IPS DF 4.7 (cell line): ENCODE data around the gene ELFN1.

Experiments used
- DNase-seq: peaks from one replicate; pipeline ENCODE4 v3.0.0-alpha.2; 2013; ENCODE audit warnings: low spot score; ENCODE audit errors: extremely low read depth

ELFN1 gene

DNA sequence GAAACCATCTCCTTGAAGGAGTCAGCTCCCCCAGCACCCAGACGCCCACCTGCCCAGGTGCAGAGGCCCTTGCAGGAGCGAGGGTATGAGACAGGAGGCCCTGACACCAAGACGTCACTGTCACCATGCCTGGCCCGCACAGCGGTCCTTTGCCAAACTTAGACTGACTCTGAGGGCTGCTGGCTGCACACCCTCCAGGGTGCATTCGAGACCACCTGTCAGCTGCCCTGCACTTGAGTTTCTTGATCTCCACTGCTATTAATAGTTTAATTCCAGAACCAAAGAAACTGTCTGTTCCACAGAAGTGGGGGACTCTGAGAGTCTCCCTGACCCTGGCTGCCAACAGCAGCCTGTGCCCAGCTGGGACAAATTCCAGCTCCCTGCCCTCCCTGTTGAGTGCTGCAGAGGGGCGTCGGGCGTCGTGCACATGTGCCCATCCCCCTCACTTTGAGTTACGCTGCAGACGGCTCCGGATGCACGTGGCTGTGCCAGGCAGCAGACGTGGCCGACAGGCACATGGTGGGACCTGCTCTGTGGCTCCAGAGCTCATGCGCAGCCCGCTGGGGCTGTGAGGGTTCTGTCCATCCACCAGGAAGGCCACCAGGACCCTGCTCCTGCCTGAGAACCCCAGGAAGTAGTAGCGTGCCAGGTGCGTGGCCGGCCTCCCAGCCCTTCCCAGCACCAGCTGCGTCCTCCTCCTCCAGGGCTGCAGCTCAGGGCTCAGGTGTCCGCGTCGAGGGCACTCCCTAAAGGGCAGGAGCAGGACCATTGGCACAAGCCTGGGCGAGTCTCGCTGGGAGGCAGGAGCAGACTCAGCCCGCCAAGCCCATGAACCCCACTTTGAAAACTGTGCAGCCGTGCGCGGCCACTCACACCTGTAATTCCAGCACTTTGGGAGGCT, 24.8 kb downstream of the ELFN1 start:
- DNase-seq, result no peak

DNA sequence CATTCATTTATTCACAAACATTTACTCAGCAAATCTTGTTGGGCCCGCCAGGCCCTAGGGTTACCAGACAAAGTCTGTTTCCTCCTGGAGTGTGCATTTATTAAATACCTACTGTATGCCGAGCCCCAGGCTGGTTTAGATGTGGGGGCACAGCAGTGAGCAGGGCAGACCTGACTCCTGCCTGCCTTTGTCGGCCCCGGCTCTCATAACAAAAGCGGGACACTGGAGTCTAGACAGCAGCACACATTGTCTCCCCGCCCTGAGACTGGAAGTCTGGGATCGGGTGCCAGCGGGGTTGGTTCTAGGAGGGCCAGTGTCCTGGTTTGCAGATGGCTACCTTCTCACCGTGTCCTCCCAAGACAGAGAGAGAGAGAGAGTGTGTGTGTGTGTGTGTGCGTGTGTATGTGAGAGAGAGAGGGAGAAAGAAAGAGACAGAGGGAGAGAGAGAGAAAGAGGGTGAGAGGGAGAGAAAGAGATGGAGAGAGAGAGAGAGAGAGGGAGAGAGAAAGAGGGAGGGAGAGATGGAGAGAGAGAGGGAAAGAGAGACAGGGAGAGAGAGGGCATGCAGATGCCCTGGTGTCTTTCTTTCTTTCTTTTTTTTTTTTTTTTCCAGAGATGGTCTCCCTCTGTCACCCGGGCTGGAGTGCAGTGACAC, 25.9 kb downstream of the ELFN1 start:
- DNase-seq, result no peak

DNA sequence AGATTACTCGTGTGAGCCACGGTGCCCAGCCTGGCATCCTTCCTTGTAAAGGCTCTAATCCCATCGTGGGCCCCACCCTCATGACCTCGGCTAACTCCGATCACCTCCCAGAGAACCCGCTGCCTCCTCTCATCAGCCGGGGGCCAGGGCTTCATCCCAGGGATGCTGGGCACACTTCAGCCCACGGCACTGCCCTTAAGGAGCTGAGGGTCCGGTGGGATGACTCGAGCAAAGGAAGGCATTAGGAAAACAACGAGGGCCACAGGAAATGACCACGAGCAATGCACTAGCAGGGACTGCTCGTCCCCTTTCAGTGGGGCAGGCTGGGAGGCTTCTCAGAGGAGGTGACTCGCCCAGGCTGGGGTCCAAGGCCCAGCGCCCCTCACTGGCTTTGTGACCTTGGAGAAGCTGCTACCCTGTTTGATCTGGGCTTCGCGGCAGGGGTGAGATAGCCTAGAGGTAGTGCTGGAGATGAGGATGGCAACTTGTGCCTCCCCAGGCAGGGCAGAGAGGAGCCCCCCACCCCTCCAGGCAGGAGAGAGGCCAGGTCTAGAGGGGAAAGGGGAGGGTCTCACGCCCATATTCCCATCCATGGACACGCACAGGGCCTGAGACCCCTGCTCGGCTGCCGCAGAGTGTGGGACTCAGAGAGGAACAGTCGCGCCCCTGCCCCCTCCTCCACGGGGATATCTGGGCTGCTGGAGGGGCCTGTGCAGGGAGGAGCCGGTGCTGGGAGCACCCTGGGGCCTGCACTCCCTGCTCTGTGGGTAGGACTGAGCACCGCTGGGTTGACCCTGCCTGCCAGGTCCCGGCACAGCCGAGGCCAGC, 26.8 kb downstream of the ELFN1 start:
- no peak for DNase-seq

DNA sequence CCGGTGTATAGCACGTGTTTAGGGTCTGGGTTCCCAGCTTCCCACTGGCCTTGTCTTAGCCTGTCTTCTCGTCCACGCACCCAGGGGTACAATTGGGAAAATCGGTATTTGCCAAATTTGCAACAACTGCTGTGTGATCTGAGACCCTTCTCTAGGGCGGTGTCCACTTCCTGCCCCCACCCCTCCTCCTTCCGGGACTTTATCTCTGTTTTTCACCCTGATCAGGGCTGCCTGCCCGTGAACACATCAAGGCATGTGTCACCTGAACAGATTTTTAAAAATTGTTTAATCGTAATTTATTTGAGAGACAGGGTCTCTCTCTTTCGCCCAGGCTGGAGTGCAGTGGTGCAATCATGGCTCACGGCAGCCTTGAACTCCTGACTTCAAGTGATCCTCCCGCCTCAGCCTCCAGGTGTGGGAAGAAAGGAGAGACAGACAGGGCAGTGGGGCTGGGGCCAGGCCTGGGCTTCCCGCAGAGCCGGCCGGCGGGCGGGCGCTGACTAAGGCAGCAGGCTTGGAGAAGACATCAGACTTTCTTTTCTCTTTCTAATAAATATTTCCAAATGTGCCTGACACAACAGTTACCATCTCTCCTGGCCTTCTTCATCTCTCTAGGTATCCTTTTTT, 27.5 kb downstream of the ELFN1 start:
- DNase-seq, result no peak

DNA sequence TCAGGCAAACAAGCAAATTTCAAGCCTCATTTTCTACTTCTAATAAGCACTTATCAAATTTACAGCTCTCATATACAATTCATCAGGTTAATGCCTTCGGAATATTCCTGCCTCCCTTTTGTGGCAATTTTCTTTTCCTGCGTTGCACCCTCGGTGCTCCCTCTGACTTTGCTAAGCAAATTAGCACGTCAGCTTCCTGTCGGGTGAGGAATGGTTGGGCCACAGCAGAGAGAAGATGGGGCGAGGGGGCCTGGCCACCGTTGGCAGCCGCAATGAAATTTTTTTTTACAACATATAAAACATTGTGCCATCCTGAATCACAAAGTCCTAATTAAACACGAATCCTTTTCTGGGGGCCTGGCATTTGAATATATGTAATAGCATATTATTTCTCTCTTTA, 28.1 kb downstream of the ELFN1 start:
- DNase-seq, result no peak

DNA sequence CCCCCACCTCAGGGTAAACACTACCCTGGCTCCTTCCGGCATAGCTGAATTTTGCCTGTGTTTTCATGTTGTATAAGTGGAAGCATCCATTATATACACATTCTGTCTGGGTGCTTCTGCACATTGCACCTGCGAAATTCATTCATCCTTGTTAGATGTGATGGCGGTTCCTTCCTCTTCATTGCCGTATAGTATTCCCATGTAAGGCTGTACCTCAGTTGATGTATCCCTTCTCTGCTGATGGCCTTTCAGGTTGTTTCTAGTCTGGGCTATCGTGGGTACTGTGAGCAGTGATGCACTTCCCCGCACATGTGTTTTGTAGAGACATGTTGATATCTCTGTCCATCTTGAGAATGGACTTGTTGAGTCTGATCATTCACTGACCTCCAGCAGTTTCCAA, 28.9 kb downstream of the ELFN1 start:
- no peak for DNase-seq

DNA sequence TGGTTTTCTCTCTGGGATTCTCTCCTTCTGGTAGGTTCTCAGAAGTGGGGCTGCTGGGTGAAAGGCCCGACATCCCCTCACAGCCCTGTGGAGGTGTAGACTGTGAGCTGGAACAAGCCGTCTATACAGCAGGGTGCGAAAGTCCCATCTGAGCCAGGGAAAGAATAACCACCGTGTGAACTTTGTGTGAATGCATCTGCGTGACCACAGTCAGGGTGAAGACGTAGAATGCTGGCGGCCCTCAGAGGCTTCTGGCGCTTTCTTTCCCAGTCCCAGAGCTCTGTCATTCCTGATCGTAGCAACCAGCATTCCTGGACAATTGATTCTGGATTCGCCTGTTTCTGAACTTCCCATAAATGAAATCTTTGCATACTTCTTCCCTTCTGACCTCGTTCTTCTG, 30.0 kb downstream of the ELFN1 start:
- DNase-seq, result no peak

DNA sequence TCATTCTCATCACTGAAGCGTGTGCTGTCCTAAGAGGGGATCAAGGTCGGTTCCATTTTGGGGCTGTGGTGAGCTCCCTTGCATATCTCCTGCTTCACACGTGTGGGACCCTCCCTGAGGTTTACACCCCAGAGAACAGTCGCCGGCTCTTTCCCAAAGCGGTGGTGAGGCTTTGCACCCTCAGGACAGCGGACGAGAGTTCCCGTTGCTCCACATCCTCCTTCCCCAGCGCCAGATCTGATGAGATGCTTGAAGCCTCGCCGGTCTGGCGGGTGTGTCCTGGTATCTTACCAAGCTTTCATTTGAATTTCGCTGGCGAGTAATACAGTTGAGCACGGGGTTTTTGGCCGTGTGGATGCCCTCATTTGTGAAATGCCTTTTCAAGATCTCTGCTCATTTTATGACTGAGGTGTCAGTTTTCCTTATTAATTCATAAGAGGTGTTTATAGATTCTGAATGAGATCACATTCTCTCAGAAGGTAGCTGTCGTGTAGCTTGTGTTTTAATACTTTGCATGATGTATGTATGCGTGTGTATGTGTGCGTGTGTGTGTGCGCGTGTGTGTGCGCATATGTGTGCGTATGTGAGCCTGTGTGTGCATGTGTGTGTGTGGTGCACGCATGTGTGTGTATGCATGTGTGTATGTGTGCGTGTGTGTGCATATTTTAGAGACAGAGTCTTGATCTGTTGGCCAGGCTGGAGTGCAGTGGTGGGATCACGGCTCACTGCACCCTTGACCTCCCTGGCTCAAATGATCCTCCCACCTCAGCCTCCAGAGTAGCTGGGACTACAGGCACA, 30.7 kb downstream of the ELFN1 start:
- no peak for DNase-seq

DNA sequence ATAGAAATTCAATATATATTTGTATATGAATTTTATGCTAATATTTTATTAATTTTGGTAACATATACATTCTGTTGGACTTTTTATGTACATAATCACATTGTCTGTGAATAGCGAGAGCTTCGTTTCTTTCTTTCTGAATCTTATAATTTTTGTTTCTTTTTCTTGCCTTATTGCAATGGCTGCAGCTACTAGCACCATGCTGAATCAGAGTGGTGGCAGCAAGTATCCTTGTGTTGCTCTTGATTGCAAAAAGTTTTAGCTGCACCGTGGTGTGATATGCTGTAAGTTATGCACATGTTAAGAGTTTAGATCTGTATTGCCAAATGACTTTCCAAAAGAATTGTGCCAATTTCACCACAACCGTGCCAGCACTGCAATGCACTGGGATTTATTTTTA, 32.6 kb downstream of the ELFN1 start:
- DNase-seq, result no peak

DNA sequence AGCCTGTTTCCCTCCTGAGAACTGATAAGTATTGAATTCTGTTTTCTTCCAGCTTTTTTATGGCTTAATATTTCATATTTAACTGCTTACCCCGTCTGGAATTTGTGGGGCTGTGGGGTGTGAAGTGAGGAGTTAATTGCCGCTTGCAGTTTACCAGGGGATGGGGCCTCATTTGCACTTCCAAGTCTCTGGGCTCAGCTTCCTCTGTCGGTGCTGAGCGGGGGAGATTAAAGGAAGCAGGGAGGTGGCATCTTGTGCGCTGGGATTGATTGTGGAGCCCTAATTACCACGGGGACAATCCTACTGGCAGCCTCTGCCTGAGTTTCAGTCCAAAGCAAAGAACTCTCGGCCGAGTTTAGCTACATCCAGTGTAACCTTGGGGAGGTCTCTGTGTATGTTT, 33.4 kb downstream of the ELFN1 start:
- no peak for DNase-seq

DNA sequence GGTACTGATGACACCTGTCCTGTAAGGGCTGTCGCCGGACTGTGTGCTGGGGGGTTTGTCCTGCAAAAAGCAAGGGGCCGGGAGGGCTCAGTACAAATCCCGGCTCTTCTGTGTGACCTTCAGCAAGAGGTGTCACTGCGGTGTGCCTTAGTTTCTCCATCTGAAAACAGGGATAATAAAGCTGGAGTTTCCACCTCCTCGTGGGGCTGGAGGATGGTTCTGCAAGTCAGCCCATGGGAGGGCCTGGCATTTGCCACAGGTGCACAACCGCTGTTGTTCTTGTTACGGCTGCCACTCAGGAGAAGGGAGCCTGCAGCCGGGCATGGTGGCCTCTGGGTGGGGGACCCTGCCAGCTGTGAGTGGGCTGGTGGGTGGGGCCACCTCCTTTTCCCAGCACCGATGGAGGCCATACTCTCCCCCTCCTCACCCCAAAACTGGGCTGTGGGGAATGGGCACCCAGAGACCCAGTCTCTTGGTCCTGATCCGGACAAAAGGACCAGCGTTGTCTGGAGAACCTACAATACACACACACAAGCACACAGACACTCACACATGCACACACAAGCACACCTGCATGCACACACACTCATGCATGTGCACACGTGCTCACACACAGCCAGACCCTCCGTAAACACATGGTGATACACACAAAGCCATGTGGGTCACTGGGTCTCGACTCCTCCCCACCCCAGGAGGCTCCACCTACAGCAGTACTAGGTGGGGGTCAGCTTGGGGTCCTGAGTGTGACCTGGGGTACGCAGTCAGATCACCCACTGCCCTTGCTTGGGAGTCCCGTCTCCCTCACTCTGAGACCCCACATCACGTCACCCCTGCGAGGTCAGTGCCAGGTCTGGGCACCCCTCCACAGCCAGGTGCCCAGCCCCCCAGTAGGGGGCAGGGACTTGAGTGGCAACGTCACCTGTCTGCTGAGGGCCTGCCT, 34.1 kb downstream of the ELFN1 start:
- DNase-seq, result no peak

DNA sequence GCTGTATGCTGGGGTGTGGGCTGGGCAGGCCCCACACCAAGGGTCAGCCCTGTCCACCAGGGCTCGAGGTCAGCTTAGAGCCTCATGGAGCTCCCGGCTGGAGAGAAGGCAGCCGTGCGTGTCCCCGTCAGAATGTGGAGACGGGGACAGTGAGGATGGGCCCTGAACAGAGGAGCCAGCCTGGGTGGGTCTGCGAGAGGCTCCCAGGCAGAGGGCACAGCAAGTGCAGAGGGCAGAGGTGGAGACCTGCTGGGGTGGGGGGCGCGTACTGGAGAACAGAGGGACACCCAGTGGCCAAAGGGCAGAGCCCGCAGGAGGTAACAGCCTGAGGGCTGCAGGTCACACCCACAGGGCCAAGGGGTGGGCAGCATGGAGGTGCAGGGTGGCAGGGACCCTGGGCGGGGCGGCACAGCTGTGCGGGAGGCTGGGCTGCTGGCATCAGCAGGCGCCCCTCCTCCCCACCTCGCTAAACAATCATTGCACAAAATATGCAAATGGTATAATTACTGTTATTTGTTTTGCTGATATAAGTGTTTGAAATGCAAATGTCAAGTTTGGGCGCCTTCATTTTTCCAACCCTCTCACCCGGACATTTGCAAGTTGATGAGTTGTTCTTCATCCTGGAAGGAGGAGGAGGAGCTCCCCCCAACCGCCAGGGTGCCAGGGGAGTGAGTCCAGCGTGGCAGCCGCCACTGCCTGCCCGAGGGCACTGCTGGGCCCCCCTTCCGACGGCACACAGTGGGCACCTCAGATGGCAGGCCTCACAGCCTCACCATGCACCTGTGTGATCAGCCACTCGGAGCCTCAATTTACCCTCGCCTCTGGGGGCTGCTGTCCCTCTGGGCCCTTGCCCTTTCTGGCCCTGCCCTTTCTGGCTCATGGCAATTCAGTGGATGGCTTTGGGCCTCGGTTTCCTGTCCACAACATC, 35.0 kb downstream of the ELFN1 start:
- DNase-seq, result no peak

DNA sequence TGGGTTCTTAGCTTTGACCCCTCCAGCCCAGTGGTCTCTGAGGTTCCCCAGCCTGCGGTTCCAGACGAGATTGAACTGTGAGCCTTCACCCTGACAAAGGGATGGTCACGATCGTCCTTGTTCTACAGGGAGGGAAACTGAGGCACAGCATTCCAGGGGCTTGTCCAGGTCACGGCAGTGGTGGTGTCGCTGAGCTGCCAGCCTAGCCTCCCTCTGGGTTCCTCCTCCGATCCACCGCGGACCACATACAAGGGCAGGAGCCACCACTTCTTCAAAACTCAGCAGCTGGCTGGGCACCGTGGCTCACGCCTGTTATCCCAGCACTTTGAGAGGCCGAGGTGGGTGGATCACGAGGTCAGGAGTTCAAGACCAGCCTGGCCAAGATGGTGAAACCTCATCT, 35.8 kb downstream of the ELFN1 start:
- DNase-seq, result no peak

DNA sequence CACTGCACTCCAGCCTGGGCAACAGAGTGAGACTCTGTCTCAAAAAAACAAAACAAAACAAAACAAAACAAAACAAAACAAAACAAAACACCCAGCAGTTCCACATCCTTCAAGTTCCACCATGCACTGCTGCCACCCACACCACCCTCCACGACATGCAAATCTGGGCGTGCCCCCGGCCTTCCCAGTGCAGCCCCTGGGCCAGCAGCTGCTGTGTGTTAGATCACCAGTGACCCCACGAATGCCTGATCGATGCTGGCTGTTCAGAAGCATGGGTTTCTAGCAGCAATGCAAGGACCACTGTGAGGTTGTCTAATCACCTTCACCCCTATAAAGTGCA, 36.3 kb downstream of the ELFN1 start:
- no peak for DNase-seq

DNA sequence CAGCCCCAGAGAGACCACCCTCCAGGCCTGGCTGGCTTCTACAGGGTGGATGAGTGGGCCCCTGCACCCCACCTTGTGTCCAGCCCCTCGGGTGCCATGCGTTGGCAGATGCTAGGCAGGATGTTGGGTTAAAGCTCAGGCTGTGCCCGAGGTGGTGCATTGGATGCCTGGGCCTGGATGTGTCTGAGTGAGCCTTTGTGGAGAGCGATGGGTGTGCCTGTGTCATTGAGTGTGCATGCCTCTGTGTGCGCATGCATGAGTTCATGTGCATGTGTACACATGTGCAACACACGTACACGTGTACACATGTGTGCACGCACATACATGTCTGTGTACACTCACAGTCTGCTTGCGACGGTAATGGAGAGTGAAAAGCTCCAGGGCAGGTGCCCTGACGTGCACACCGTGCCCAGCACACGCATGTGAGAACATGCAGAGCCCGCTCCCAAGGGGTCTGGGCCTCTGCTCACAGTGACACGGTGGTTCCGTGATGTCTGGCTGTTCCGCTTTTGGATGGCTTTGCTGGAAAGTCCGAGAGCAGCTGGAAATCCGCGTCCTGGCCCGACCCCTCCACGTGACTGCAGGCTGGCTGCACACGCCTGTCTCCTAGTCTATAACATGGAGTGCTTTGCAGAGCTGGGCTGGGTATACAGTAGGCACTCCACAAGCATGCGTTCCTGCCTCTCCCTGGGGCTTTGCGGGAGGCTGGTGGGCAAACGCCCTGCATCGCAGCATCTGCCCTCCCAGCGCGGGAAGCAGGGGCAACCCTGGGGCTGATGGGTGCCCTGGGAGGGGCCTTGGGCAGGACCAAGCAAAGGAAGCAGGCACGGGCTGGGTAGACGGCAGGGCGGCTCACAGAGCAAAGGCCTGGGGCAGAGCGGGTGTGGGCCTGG, 36.9 kb downstream of the ELFN1 start:
- no peak for DNase-seq

DNA sequence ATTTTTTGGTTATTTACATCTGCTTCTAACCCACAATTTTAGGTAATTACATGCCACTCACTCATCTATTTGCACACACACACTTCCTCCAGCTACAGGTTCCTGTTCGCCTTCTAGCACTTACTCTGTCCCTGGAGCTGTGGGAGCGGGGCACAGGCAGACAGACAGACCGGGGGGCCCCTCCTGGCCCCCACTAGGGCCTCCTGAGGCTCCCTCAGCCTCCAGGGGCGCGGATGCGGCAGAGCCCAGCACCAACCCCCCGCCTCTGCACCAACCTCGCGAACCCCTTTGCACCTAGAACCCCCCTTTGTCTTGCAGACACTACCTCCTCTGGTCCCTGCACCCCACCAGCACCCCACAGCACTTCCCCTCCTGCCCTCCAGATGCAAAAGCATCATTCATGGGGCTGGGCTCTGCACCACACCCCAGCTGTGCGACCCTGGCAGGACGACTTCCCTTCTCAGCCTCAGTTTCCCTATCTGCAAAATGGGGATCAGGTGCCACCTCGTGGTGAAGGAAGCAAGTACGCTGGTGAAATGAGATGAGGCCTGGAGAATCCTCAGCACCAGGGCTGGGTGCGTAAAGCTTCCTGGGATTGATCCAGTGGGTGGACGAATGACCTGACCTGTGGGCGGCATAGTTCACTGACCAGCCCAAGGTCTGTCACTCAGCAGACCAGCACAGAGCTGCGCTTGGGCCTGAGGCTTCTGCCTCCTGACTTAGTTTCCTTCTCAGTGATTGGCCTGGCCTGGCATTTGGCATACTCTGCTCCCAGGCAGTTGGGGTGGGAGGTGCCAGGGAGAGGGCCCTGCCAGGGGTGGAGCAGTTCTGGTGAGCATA, 37.9 kb downstream of the ELFN1 start:
- DNase-seq, result no peak
